NB4 (cell line): ENCODE results near the gene EPAS1.

Source experiments
- CTCF ChIP-seq: IDR thresholded peaks from one replicate; pipeline ENCODE4 v1.5.1; 2012; ENCODE audit warnings: low read depth, low read length
- POLR2A ChIP-seq: IDR thresholded peaks from 2 replicates; pipeline ENCODE4 v1.6.1; 2011; ENCODE audit warnings: mild to moderate bottlenecking; ENCODE audit not compliant: insufficient read length; ENCODE audit errors: extremely low read depth

DNA sequence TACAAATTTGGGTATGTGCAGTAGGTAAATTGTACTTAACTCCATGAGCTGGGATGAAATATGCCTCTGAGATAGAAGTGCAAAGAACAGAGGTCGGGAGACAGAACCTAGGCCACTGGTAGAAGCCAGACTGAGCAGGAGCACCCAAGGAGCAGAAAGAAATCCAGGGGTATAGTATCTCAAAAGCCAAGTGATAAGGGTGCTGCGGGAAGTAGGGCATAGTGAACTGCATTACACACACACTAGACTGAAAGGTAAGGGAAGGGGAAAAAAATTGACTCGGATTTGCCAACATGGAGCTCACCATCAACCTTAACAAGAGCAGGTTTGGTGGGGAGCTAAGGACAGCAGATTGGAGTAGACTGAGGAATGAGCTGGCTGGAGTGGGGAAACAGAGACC is 92.8 kb downstream of the EPAS1 start:
- TF ChIP-seq POLR2A, result no peak
- TF ChIP-seq CTCF, result no peak
